Frontal cortex (tissue), 4 donors: ENCODE measurements around the gene ARHGAP28. TPM values are rescaled to one million over a fixed set of nuclear protein-coding genes. Genes with fewer than 3 reads are reported as not detected.

Source experiments
- DNase-seq, 2 donors: peaks; one replicate each; pipeline ENCODE4 v3.0.0; 2012; ENCODE audit warnings: low spot score in 2 of 2
- FAIRE-seq: peaks from 2 replicates; lab custom pipeline; 2012; peaks lifted over from hg19 to GRCh38; lab: Jason Lieb, UNC
- total RNA-seq: library from RNA; depleted of rRNA; stranded (reverse); fragments of >200 nt; gene quantifications from one replicate; pipeline ENCODE4 v1.2.3, GENCODE V29; 2014
- donor health status: control.
- donor health status: control.
- donor health status: control.

The ARHGAP28 gene
- total RNA-seq, 1 donor from 2014 or later: 15.9 TPM

DNA sequence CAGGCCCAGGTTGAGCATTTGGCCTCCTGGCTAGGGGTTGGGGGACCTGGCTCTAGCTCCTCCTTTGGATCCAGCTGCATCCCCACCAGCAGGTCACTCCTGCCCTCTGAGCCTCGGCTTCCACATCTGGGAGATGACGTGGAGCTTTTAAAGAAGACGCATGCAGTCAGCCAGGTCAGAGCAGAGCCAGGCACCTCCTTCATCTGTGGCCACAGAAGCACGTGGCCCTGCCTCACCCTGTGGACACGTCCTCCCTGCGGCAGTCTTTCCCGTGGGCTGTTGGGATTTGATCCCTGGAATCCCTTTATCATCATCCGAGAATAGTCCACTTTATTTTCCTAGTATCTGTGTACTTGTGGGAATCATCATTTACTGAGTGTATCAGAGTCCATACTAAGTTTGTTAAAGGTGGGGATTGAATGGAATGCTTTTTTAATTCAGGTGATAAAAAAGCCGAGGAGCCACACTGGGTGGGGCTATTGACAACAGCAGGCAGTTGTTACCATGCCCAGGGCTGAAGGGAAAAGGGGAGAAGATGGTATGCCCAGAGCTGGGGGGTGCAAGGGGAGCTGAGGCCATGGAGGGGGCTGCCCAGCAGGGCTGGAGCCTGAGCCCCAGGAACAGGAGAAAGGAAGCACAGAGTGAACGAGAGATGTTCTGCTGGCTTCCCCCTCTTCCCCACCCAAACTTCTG lies 218.0 kb downstream of the ARHGAP28 start:
- no peak for DNase-seq
- FAIRE-seq: no peak

DNA sequence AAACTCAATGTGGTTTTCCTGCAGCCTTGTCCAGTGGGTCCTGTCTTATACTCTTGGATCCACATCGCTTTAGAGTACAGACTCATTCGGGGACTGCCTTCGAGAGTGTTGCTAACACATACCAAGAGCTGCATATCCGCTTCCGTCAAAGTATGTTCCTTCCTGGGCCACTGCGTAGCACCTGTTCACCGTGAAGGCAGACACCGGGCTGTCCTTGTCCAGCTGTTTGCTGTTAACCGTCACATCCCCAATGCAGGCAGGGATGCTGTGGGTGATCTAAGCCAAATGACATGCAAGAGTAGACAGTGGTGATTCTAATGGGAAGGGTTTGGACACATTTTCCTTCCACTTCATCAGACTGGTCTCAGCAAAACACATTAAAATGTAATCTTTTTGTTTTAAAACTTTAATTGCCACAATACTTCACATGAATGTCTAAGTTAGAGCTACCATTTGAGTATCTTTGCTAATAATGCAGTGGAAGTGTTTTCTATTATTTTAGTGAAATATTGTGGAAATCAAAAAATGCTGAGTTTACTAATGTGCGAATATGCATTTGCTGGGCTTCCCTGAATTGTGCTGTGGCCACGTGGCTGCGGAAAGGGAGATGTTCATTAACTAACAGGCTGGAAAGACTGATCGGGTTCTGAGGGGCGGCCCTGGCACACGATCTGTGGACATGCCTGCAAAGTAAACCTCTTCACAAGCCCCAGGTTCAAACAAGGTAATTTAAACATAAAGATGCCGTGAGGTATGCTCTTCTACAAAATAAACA lies 219.0 kb downstream of the ARHGAP28 start:
- DNase-seq (no peak), FAIRE-seq (no peak)

DNA sequence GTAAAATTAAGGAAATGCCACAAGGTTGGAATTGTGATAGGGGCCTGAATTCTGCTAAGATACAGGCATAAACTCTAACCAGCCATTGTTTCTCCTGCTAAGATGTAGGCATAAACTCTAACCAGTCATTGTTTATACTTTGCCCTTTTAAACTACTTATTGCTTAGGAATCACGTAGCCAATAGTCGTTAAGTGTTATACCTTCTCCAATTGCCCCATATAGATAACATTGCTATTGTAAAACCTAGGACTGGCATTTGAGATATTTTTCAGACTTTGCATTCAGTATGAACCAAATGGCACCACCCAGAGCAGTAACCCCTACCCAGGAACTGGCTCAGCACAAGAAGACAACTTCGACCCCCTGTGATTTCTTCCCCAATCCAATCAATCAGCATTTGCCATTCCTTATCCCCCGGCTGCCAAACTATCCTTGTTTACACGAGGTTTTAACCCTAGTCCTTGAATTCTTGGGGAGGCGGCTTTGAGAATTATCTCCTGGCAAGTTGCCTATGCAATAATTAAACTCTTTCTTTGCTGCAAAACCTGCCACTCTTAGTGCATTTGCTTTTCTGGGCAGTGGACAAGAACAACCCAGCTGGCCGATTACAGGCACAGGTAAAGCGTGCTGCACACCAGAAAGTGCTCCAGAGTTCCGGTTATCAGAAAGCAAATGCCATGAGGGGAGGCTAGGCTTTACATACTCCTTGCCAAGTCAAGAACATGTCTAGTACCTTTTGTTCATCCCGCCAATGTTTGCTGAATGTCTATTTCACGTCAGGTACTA lies 220.5 kb downstream of the ARHGAP28 start:
- no peak for DNase-seq
- no peak for FAIRE-seq

- DNase-seq: no peak
- FAIRE-seq: no peak
These were observed 221.1 kb downstream of the ARHGAP28 start for GRCh38 chr18:6950641-6951040.

GRCh38 chr18:6951336-6952090 lies 222.0 kb downstream of the ARHGAP28 start:
- FAIRE-seq: no peak
- no peak for DNase-seq

DNA sequence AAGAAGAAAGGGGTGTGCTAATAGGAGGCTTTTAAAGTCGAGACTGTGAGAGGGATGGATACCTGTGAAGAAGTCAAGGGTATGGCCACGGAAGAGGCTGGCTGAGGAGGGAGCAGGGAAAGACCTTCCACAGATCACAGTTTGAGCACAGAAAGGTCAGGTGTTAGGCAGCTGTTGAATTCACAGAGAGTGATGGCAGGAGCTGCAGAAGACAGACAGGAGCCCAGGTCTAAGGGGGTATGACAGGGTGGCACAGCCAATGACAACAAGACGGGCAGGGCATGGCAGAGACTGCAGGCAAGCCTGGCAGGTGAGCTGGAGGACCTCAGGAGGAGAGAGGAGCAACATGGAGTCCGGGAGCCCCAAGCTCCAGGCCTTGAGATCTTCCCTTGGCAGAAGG lies 225.0 kb downstream of the ARHGAP28 start:
- DNase-seq (no peak), FAIRE-seq (no peak)

GRCh38 chr18:6955304-6955703 lies 225.8 kb downstream of the ARHGAP28 start:
- no peak for DNase-seq
- no peak for FAIRE-seq

DNA sequence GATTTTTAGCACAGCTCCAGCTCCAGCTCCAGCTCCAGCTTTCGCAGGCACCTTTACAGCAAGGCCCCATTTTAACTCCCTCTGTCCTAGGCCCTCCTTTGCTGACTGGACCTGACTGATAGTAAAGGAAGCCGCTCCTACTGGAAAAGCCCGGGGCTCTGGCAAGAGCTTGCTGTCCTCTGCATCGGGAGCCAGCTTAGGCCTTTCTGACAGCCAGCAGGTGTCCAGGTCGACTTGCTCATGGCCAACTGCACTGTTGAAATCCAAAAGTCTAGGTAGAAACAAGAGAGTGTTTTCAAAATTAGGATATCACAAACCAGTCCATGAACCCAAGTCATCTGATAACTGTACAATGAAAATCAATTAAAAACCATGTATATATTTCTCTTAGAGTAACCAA lies 227.0 kb downstream of the ARHGAP28 start:
- DNase-seq: no peak
- no peak for FAIRE-seq

DNA sequence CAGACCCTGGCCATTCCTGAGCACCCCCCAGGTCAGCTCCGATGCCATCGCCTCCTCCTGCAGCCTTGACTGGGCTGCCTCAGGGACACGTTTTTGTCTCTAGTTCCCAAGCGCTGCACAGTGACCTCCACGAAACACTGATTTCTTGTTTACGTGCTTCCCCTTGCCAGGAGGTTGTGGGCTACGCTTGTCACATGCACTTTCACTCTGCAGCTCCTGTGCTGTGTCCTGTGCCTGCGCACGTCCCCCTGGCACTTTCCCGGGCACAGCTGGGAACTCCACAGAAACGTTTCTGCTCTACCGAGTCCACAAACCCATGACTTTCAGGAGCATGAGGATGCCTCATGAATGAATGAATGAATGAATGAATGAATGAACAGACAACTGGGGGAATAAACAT lies 227.5 kb downstream of the ARHGAP28 start:
- FAIRE-seq (no peak), DNase-seq (no peak)

GRCh38 chr18:6959110-6959509 lies 229.6 kb downstream of the ARHGAP28 start:
- FAIRE-seq (no peak), DNase-seq (no peak)

DNA sequence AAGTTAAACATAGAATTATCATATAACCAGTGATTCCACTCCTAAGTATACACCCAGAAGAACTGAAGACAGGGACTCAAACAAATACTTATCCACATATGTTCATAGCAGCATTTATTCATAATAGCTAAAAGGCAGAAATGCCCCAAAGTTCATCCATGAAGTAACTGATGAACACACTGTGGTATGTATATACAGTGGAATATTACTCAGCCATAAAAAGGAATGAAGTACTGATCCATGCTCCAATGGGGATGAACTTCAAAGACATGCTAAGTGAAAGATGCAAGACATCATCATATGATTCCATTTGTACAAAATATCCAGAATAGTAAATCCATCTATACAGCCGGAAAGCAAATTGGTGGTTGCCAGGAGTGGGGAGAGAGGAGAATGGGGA lies 230.6 kb downstream of the ARHGAP28 start:
- DNase-seq (no peak), FAIRE-seq (no peak)

GRCh38 chr18:6960656-6961055 lies 231.1 kb downstream of the ARHGAP28 start:
- DNase-seq (no peak), FAIRE-seq (no peak)

DNA sequence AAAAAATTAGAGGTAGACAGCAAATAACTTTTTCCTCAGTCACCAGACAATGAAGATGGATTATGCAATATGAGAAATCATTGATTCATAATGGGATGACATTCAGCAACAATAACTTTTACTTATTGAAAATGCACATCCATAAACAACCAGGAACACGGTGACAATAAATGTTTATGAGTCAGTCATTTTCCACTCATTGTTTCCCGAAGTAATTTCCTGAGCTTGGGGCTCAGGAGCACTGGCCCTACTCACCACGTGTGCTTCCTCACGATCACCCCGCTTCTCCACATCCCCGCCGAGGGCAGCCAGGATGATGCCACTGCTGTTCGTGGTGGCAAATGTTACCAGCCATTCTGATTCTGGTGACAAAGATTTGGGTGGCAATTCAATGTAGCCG lies 231.8 kb downstream of the ARHGAP28 start:
- DNase-seq: no peak
- no peak for FAIRE-seq

DNA sequence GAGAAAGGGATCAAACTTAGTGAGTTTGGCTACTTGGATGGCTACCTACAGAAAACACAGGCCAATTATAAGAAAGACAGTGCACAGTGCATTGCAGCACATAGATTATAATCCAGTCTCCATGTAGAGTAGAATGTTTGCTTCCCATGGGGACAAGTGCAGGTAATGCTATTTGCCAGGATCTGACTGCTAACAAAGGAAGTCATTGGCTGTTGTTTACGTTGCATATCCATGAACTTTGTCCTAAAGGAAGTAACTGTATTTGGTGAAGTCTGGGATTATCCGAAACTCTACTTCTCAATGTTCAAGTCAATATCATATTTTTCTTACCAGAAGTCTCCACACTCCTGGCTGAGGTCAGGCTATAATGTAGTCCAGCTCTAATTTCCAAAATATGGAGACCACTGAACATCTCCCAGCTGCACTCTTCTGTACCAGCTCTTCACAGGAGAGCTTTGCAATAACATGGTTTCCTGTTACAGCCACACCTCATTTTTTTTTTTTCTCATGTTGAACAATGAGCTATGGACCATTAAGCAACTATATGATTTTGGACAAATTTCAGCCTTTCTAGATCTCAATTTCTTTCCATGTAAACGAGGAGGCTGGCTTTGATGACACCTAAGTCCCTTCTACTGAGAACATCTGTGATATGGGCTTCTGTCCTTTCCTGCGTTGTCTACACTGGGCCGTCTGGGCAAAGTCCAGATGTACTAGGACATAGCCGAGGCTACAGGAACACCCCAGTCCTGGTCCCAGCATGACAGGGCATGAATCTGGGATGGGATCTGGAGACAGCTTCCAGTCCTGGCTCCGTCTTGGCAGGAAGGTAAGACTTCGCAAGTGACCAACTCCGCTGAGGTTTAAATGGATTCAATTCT lies 233.3 kb downstream of the ARHGAP28 start:
- no peak for DNase-seq
- FAIRE-seq: no peak

- DNase-seq (no peak), FAIRE-seq (no peak)
These were observed 234.1 kb downstream of the ARHGAP28 start for GRCh38 chr18:6963452-6964097.
